IPS DF 6.9 (cell line): ENCODE results near the gene MEGF10.

Experiments used
- DNase-seq: peaks from one replicate; pipeline ENCODE4 v3.0.0-alpha.2; 2013; ENCODE audit warnings: low read depth, low spot score
- H3K27ac ChIP-seq: one replicate; pipeline ENCODE4 v1.5.1; 2013; ENCODE audit warnings: low read length, control low read depth
- H3K27me3 ChIP-seq: 2 replicates; pipeline ENCODE4 v1.6.1; 2013; ENCODE audit warnings: mild to moderate bottlenecking, low read length; ENCODE audit not compliant: control insufficient read depth, insufficient read depth
- H3K36me3 ChIP-seq: 2 replicates; pipeline ENCODE4 v1.6.1; 2013; ENCODE audit warnings: low read length; ENCODE audit not compliant: control insufficient read depth, insufficient read depth
- H3K4me1 ChIP-seq: 2 replicates; pipeline ENCODE4 v1.6.1; 2013; ENCODE audit warnings: low read length; ENCODE audit not compliant: control insufficient read depth, insufficient read depth
- H3K4me3 ChIP-seq: 2 replicates; pipeline ENCODE4 v1.5.1; 2013; ENCODE audit warnings: mild to moderate bottlenecking, low read length
- H3K9me3 ChIP-seq: 2 replicates; pipeline ENCODE4 v1.6.1; 2013; ENCODE audit warnings: low read length, inconsistent platforms; ENCODE audit not compliant: control insufficient read depth, insufficient read depth
- WGBS: extraction: QIAGEN DNeasy Blood & Tissue Kit; methylation state at CpG from one replicate; pipeline ENCODE4 v1.1.7; 2013; ENCODE audit warnings: mixed read lengths, missing lambda C conversion rate; ENCODE audit not compliant: insufficient read length, insufficient coverage; 5-methylcytosine and 5-hydroxymethylcytosine counted together

MEGF10 gene

DNA sequence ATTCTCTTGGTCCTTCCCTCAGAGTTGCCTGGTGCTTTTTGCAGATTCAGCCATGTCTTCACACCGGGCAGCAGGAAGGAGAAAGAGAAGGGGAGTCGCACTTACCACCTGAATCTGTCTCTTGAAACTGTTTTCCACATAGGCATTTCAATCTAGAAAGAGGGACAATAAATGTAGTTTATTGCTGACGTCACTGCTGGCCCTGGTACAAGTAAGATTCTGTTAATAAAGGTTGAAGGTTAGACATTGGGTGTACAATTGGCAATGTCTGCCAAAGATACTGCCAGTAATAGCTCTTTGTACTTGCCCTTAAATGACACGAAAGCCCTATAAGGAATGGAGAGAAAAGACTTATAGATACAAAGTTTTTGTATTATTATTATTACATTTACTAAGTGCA is 72.8 kb downstream of the MEGF10 start:
- no CpG with 5 or more reads among the region's 4 CpGs for WGBS
- DNase-seq, result no peak
- no peaks in the 10 kb centered on the region for H3K9me3 ChIP-seq
- no peaks in the 10 kb centered on the region for H3K27me3 ChIP-seq
- H3K4me3 ChIP-seq, result no peak overlapping the region
- no peaks in the 10 kb centered on the region for H3K4me1 ChIP-seq
- no peaks in the 10 kb centered on the region for H3K36me3 ChIP-seq
- no peak overlapping the region for H3K27ac ChIP-seq

DNA sequence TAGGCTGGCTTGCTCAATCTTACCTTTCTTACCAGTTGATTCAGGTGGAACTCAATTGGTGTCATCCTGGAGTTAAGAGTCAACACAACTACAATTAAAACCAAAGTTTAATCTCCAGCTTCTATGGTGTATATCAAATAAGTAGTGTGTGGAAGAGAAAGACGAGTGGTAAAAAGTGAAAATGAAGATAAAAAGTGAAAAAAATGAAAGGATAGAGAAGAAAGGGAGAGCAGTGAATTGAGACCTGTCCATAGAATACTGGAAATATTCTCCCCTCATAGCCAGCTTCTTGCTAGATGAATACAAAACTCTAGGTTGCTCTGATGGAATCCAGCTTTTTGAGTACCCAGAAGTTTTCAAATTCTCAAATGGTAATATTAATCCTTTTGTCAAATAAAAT is 76.4 kb downstream of the MEGF10 start:
- Histone ChIP-seq H3K4me1 (no peaks in the 10 kb centered on the region), H3K27ac (no peak overlapping the region)
- WGBS, result 100% methylated on average over 1 of the region's 1 CpG

DNA sequence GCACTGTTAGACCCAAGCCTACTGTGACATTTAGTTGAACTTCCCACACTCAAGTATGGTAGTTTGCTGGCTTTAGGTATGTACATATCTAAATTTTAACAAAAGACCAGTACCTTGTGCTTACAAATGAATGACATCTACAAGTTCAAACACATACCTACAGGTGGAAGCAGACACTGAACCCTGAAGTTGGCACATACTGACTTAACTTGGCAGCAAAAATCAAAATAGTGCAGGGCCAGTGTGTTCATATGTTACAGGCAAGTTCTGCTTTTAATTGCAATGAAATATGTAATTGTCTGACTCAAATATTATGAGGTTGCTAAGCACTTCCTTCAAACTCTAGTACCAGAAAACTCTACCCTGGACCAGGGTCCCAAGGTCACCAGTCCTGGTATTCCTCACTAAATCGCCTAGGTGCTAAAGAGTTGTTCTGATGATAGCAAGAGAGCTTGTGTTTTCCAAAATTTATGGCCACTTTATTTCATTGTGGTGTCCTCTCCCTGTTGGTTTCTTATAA is 77.4 kb downstream of the MEGF10 start:
- H3K9me3 ChIP-seq, result no peaks in the 10 kb centered on the region
- H3K27me3 ChIP-seq, result no peaks in the 10 kb centered on the region
- no peaks in the 10 kb centered on the region for H3K36me3 ChIP-seq
- H3K4me3 ChIP-seq, result no peak overlapping the region
- no peak overlapping the region for H3K27ac ChIP-seq
- no peaks in the 10 kb centered on the region for H3K4me1 ChIP-seq
- no peak for DNase-seq
- WGBS, result no CpG with 5 or more reads among the region's 1 CpG

More for the DNA sequence above, 76.4 kb downstream of the MEGF10 start:
- no peak for DNase-seq
- Histone ChIP-seq H3K36me3 (no peaks in the 10 kb centered on the region), H3K4me3 (no peak overlapping the region), H3K9me3 (no peaks in the 10 kb centered on the region), H3K27me3 (no peaks in the 10 kb centered on the region)

DNA sequence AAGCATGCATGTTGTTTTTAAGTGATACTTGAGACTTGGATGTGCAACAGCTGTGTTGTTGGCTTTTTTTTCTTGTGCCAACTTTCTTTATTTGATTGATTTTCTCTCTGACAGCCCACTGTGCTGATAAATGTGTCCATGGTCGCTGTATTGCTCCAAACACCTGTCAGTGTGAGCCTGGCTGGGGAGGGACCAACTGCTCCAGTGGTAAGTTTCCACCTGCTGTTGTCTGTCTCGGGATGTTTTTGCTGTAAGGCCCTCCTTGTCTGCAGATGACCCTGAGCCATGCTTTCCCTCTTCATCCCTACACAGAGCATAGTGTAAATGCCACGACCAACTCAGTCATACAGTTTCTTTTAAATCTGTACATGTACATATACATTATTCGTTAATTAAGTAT is 79.2 kb downstream of the MEGF10 start:
- Histone ChIP-seq H3K4me3 (no peak overlapping the region), H3K27ac (no peak overlapping the region), H3K4me1 (no peaks in the 10 kb centered on the region), H3K36me3 (no peaks in the 10 kb centered on the region), H3K27me3 (no peaks in the 10 kb centered on the region), H3K9me3 (no peaks in the 10 kb centered on the region)
- no peak for DNase-seq
- no CpG with 5 or more reads among the region's 4 CpGs for WGBS

DNA sequence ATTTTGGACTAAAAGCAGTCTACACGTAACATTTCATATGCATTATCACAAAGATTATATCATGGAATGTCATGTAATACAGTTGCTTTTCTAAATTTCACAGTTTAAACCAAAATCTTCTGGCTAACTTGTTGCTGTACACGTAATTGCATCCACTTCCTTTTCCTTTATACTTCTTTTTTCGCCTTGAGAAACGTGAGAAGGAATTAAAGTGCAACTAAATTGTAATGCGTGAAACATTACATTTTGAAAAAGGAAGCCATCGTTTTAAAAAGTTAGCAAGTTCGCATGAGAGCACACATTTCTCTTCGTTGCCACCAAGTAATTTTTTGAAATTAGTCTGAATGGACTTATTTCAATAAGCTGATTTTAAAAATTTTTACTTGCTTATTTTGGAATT is 80.0 kb downstream of the MEGF10 start:
- WGBS, result no CpG with 5 or more reads among the region's 8 CpGs
- no peaks in the 10 kb centered on the region for H3K4me1 ChIP-seq
- H3K36me3 ChIP-seq, result no peaks in the 10 kb centered on the region
- H3K27me3 ChIP-seq, result no peaks in the 10 kb centered on the region
- no peak overlapping the region for H3K27ac ChIP-seq
- H3K4me3 ChIP-seq, result no peak overlapping the region
- no peaks in the 10 kb centered on the region for H3K9me3 ChIP-seq
- DNase-seq, result no peak

DNA sequence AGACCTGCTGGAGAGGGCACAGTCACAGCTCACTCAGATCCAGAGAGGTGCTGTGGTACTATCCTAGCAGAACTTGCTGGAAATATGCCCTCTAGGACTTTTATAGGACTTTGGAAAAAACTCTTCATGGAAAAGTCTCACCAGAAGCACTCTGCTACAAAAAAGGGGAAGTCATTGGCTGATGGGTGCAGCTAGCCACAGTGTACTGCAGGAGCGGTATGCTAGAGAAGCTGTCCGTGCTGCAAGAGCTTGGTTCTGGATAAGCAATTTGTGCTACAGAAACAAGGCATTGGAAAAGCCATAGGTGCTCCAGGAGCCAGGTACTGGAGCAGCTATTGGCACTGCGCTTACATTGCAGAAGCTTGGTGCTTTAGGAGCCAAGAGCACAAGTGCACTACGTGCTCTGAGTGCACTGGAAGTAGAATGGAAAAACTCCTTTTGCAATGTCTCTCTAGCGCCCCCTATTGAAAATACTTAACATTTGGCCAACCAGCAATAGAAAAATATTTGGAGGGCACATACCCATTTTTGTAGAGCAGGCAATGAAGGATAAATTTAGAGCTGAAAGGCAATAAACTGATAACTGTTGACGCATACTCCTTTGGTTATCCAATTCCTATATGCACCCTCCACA is 83.4 kb downstream of the MEGF10 start:
- H3K36me3 ChIP-seq, result no peaks in the 10 kb centered on the region
- no peak for DNase-seq
- no peaks in the 10 kb centered on the region for H3K4me1 ChIP-seq
- WGBS, result no CpG with 5 or more reads among the region's 6 CpGs
- no peak overlapping the region for H3K4me3 ChIP-seq
- H3K27me3 ChIP-seq, result no peaks in the 10 kb centered on the region
- no peak overlapping the region for H3K27ac ChIP-seq
- H3K9me3 ChIP-seq, result no peaks in the 10 kb centered on the region

DNA sequence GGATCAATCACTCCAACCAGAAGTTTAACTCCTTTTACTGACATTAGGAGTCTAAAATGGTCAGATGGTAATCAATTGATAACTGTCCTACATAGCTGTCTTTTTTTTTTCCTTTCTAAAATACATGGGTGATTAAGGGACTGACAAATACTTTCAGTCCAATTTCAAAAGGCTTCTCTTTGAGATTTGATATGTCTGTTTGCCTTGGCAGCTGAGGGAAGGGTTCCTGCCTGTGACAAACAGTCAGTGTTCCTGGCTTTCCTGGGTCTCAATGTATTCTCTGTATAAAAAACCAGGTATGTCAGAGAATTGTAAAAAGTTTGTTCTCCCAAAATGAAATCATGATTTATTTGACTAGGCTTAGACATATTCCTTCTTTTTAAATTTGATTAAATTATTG is 84.5 kb downstream of the MEGF10 start:
- Histone ChIP-seq H3K36me3 (no peaks in the 10 kb centered on the region), H3K4me1 (no peaks in the 10 kb centered on the region), H3K27me3 (no peaks in the 10 kb centered on the region), H3K27ac (no peak overlapping the region), H3K9me3 (no peaks in the 10 kb centered on the region), H3K4me3 (no peak overlapping the region)
- no peak for DNase-seq

DNA sequence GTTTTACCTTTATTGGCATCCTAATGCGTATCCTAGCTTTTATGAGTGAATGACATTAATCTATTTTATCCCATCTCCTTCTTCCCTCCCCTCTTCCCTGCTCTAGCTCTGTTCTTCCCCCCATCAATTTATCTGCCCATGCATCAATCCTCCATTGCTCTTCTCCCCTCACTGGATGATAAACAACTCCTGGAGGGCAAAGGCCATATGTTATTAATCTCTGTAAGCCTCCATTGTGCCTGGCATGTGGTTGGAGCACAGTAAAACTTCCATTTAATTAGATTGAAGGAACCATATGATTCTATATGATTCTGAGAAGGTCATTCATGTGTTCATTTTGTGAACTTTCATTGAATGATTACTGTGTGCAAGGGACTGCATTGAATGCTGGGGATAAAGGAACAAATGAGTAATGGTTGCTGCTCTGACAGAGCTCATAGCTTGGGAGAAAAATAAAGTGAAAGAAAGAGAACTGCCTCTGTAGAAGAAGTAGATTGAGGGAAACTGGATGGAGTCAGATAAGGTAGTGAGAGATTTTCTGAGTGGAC is 85.0 kb downstream of the MEGF10 start:
- no peaks in the 10 kb centered on the region for H3K36me3 ChIP-seq
- no peaks in the 10 kb centered on the region for H3K9me3 ChIP-seq
- no peaks in the 10 kb centered on the region for H3K4me1 ChIP-seq
- H3K27ac ChIP-seq, result no peak overlapping the region
- no peak overlapping the region for H3K4me3 ChIP-seq
- DNase-seq, result no peak
- H3K27me3 ChIP-seq, result no peaks in the 10 kb centered on the region
- WGBS, result no CpG with 5 or more reads among the region's 1 CpG

DNA sequence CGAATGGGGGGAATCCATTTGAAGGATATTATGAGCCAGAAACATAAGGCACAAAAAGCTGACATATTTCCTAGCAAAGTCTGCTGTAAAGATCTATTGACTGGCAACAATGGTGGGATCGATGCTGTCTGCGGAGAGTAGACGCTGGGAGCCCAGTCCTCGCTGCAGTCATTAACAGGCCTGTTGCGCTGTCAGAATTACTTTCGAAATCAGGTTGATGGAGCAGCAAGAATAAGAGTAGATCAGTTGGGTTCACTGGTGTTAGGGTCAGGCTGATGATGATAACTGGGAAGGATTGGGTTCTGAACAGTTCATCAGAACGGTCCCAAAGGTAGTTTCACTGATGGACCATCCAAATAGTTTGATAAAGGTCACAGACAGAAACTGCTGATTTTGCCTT is 87.1 kb downstream of the MEGF10 start:
- DNase-seq, result no peak
- Histone ChIP-seq H3K36me3 (no peaks in the 10 kb centered on the region), H3K27me3 (no peaks in the 10 kb centered on the region), H3K27ac (no peak overlapping the region), H3K4me3 (no peak overlapping the region), H3K9me3 (no peaks in the 10 kb centered on the region), H3K4me1 (no peaks in the 10 kb centered on the region)
- no CpG with 5 or more reads among the region's 8 CpGs for WGBS

DNA sequence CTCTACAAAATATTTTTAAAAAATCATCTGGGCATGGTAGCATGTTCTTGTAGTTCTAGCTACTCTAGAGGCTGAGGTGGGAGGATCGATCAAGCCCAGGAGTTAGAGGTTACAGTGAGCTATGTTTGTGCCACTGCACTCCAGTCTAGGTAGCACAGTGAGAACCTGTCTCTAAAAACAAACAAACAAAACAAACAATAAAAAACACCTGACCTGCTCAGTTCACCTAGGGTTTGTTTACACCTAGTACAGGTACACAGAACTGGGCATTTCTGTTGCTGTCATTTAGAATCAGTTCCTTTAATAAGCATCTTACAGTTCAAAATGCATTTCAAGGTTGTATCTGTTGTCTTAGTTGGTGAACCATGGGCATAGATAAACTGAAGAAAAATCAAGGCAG is 95.3 kb downstream of the MEGF10 start:
- no peaks in the 10 kb centered on the region for H3K4me1 ChIP-seq
- no peaks in the 10 kb centered on the region for H3K36me3 ChIP-seq
- no peak overlapping the region for H3K27ac ChIP-seq
- no peak for DNase-seq
- no peaks in the 10 kb centered on the region for H3K27me3 ChIP-seq
- H3K9me3 ChIP-seq, result no peaks in the 10 kb centered on the region
- no CpG with 5 or more reads among the region's 1 CpG for WGBS
- no peak overlapping the region for H3K4me3 ChIP-seq

DNA sequence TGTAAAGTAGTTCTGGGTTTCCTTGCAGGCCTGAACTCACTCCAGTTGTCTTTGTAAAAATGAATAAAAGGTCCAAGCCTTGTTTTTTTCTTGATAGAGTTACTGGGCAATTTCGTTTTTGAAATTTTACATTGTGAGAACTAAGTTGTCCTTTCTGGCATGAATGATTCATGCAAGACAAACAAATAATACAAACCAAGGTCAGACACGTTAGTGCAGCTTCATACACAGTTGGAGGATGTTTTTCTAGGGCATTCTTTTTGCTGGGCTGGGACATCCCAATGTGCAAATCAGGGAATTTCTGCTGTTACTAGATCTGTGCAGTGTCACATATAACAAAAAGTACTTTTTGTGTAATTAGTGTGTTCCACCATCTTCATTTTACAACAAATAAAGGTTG is 96.0 kb downstream of the MEGF10 start:
- H3K27ac ChIP-seq, result no peak overlapping the region

More for the DNA sequence above, 96.0 kb downstream of the MEGF10 start:
- H3K36me3 ChIP-seq, result no peaks in the 10 kb centered on the region
- no CpG with 5 or more reads among the region's 2 CpGs for WGBS
- no peak for DNase-seq
- H3K9me3 ChIP-seq, result no peaks in the 10 kb centered on the region
- no peaks in the 10 kb centered on the region for H3K27me3 ChIP-seq
- no peak overlapping the region for H3K4me3 ChIP-seq
- no peaks in the 10 kb centered on the region for H3K4me1 ChIP-seq
